WERI-Rb-1 (cell line): ENCODE measurements around the gene VSIG4.

Experiments
- DNase-seq: peaks from one replicate; pipeline ENCODE4 v3.0.0-alpha.2; 2020
- H3K27ac ChIP-seq: fragments of 250-450 bp; sonication (Bioruptor Pico); 2 replicates; pipeline ENCODE4 v1.5.1; 2020; ENCODE audit warnings: mild to moderate bottlenecking, moderate library complexity
- H3K27me3 ChIP-seq: fragments of 250-450 bp; sonication (Bioruptor Pico); 2 replicates; pipeline ENCODE4 v1.5.1; 2021; ENCODE audit warnings: mild to moderate bottlenecking, low read depth, moderate library complexity; ENCODE audit not compliant: insufficient read depth, severe bottlenecking
- H3K36me3 ChIP-seq: fragments of 250-450 bp; sonication (Bioruptor Pico); 2 replicates; pipeline ENCODE4 v1.5.1; 2020; ENCODE audit warnings: mild to moderate bottlenecking, moderate library complexity
- H3K4me3 ChIP-seq: 2 replicates; pipeline ENCODE4 v1.5.1; 2011; ENCODE audit warnings: low read depth, mild to moderate bottlenecking, control low read depth, low read length
- H3K9me3 ChIP-seq: fragments of 250-450 bp; sonication (Bioruptor Pico); 2 replicates; pipeline ENCODE4 v1.5.1; 2021; ENCODE audit warnings: mild to moderate bottlenecking, moderate library complexity; ENCODE audit not compliant: severe bottlenecking
- TF ChIP-seq, protein P1 (sequence below): IDR thresholded peaks from 2 replicates; pipeline ENCODE4 v1.5.1; 2011; ENCODE audit warnings: low read depth, mild to moderate bottlenecking, control low read depth, inconsistent platforms, low read length

The VSIG4 gene

GRCh38 chrX:65999563-66000148 is 40.2 kb downstream of the VSIG4 start:
- Histone ChIP-seq H3K4me3 (no peak overlapping the region), H3K9me3 (no peaks in the 10 kb centered on the region), H3K27me3 (peaks cover 4% of the 10 kb centered on the region), H3K27ac (no peak overlapping the region), H3K36me3 (no peaks in the 10 kb centered on the region)
- DNase-seq: no peak
- TF ChIP-seq, protein P1, sequence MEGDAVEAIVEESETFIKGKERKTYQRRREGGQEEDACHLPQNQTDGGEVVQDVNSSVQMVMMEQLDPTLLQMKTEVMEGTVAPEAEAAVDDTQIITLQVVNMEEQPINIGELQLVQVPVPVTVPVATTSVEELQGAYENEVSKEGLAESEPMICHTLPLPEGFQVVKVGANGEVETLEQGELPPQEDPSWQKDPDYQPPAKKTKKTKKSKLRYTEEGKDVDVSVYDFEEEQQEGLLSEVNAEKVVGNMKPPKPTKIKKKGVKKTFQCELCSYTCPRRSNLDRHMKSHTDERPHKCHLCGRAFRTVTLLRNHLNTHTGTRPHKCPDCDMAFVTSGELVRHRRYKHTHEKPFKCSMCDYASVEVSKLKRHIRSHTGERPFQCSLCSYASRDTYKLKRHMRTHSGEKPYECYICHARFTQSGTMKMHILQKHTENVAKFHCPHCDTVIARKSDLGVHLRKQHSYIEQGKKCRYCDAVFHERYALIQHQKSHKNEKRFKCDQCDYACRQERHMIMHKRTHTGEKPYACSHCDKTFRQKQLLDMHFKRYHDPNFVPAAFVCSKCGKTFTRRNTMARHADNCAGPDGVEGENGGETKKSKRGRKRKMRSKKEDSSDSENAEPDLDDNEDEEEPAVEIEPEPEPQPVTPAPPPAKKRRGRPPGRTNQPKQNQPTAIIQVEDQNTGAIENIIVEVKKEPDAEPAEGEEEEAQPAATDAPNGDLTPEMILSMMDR: no peak

- H3K27me3 ChIP-seq: peaks cover 4% of the 10 kb centered on the region
- no peak for DNase-seq
- no peak overlapping the region for H3K27ac ChIP-seq
- no peaks in the 10 kb centered on the region for H3K9me3 ChIP-seq
- no peaks in the 10 kb centered on the region for H3K36me3 ChIP-seq
- TF ChIP-seq, protein P1: no peak
- H3K4me3 ChIP-seq: no peak overlapping the region
Measured at GRCh38 chrX:65999029-65999562, 40.8 kb downstream of the VSIG4 start.

GRCh38 chrX:65997978-65998717 is 41.7 kb downstream of the VSIG4 start:
- Histone ChIP-seq H3K36me3 (no peaks in the 10 kb centered on the region), H3K9me3 (no peaks in the 10 kb centered on the region), H3K27ac (no peak overlapping the region), H3K27me3 (peaks cover 4% of the 10 kb centered on the region), H3K4me3 (no peak overlapping the region)
- TF ChIP-seq, protein P1: no peak
- DNase-seq: no peak

DNA sequence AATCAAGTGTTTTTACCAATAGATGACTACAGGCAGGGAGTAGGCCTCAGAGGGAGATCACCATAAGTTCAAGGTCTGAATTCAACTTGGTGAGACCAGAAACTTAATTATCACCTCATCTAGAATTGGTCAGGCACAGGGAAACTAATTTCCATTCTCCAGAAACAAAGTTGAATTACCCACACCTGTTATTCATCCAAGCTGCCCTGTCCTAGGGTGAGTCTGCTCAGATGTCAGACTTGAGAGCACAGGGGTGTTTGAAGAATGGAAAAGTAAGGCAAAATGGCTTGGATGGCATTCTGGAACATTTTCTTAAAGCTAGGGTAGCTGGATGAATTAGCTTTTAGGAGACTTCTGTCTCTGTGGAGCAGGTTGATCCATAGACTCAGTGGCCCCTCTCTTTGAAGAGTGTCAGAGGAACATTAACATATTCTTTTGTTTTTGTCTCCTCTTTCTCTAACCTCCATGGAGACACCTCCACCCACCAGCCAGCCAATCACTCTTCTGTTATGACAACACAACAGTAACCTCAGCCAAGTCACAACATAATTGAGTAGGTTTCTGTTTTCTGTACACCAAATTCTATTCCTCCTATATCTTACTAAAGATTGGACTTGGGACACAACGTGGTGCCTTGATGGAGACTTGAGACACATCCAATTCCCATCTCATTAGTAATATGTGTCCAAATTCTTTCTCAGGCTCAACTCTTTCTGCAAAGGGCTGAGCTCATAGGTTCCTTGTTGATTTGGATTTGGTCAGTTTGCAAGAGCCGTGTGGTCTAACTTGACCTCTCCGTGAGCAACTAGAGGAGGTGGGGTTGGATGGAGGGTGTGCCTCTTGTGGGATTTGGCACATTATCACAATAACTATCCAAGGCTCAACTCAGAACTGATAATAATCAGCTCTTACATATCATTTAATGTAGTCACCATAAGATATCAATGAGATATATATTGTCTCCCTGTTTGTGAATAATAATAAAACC is 45.1 kb downstream of the VSIG4 start:
- TF ChIP-seq, protein P1: no peak
- no peak overlapping the region for H3K27ac ChIP-seq
- peaks cover 7% of the 10 kb centered on the region for H3K27me3 ChIP-seq
- H3K36me3 ChIP-seq: no peaks in the 10 kb centered on the region
- no peaks in the 10 kb centered on the region for H3K9me3 ChIP-seq
- no peak overlapping the region for H3K4me3 ChIP-seq
- DNase-seq: no peak

DNA sequence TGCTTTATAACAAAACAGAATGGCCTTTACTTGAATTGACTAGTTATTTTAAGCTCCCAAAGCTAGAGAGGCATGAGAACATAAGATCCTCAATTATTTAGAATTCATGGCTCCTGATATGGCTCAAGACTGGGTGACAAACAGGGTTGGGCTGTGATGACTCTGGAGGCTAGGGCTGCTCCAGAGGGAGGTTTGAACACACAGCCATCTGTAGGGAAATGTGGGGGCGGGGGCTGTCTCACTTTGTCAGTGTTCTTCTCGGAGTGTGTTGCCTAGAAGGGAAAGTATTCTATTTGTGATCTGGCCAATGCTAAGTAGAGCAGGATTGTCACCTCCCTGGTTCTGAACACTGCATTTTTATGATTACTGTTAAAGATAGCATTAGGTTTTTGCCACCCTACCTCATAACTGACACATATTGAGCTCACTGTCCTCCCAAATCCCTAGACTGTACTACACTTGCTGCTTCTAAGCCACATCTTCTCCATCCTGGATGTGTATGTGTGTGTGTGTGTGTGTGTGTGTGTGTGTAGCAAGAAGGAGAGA is 45.9 kb downstream of the VSIG4 start:
- no peak overlapping the region for H3K27ac ChIP-seq
- H3K27me3 ChIP-seq: peaks cover 11% of the 10 kb centered on the region
- no peak for DNase-seq
- TF ChIP-seq, protein P1: no peak
- no peaks in the 10 kb centered on the region for H3K36me3 ChIP-seq
- H3K9me3 ChIP-seq: no peaks in the 10 kb centered on the region
- H3K4me3 ChIP-seq: no peak overlapping the region
